Measurements from ENCODE around the gene MB21D2.

MB21D2 gene

GRCh38 chr3:192921793-192922192 is 4.1 kb upstream of the MB21D2 start:
- DNase-seq (ENCODE audit: low read depth): no peak

- DNase-seq (ENCODE audit: low read depth): no peak
Observed at GRCh38 chr3:192920411-192920810, 2.8 kb upstream of the MB21D2 start.

- no peak for DNase-seq (ENCODE audit: low read depth)
Observed at GRCh38 chr3:192919901-192920300, 2.2 kb upstream of the MB21D2 start.

GRCh38 chr3:192918275-192918588 is 576 bp upstream of the MB21D2 start:
- DNase-seq (ENCODE audit: low read depth): no peak

GRCh38 chr3:192917028-192917403 is 640 bp downstream of the MB21D2 start:
- DNase-seq (ENCODE audit: low read depth): no peak

GRCh38 chr3:192916371-192917027 is 1.2 kb downstream of the MB21D2 start:
- no peak for DNase-seq (ENCODE audit: low read depth)

GRCh38 chr3:192915722-192916121 is 1.9 kb downstream of the MB21D2 start:
- no peak for DNase-seq (ENCODE audit: low read depth)

- no peak for DNase-seq (ENCODE audit: low read depth)
Observed at GRCh38 chr3:192915304-192915703, 2.4 kb downstream of the MB21D2 start.

- DNase-seq (ENCODE audit: low read depth): no peak
Observed at GRCh38 chr3:192914848-192915247, 2.8 kb downstream of the MB21D2 start.

GRCh38 chr3:192913540-192913939 is 4.1 kb downstream of the MB21D2 start:
- no peak for DNase-seq (ENCODE audit: low read depth)

- no peak for DNase-seq (ENCODE audit: low read depth)
Observed at GRCh38 chr3:192911293-192911692, 6.4 kb downstream of the MB21D2 start.

- DNase-seq (ENCODE audit: low read depth): no peak
Observed at GRCh38 chr3:192907784-192908183, 9.9 kb downstream of the MB21D2 start.

GRCh38 chr3:192906940-192907339 is 10.7 kb downstream of the MB21D2 start:
- DNase-seq (ENCODE audit: low read depth): no peak

GRCh38 chr3:192905980-192906678 is 11.5 kb downstream of the MB21D2 start:
- no peak for DNase-seq (ENCODE audit: low read depth)

- DNase-seq (ENCODE audit: low read depth): no peak
Observed at GRCh38 chr3:192904632-192905289, 12.9 kb downstream of the MB21D2 start.

- no peak for DNase-seq (ENCODE audit: low read depth)
Observed at GRCh38 chr3:192902549-192902948, 15.1 kb downstream of the MB21D2 start.

GRCh38 chr3:192901435-192901834 is 16.2 kb downstream of the MB21D2 start:
- peak; percentile 97 for DNase-seq (ENCODE audit: low read depth)

- DNase-seq (ENCODE audit: low read depth): peak; percentile 91
Observed at GRCh38 chr3:192899540-192899982, 18.1 kb downstream of the MB21D2 start.

- DNase-seq (ENCODE audit: low read depth): no peak
Observed at GRCh38 chr3:192897005-192897404, 20.7 kb downstream of the MB21D2 start.

- no peak for DNase-seq (ENCODE audit: low read depth)
Observed at GRCh38 chr3:192896208-192896607, 21.4 kb downstream of the MB21D2 start.

GRCh38 chr3:192894676-192895075 is 23.0 kb downstream of the MB21D2 start:
- DNase-seq (ENCODE audit: low read depth): no peak

- no peak for DNase-seq (ENCODE audit: low read depth)
Observed at GRCh38 chr3:192892981-192893700, 24.5 kb downstream of the MB21D2 start.
